OCI-LY1 (cell line): ENCODE results near the gene EXOC7.

Experiments
- EZH2 ChIP-seq: fragments of 200-600 bp; sonication (generic), shearing (Covaris generic); IDR thresholded peaks from 2 replicates; pipeline ENCODE4 v1.8.0; 2017; ENCODE audit warnings: borderline replicate concordance, mixed run types, mild to moderate bottlenecking, antibody characterized with exemption, low read length, moderate library complexity, mixed read lengths
- TF ChIP-seq, protein P1 (sequence below): fragments of 200-600 bp; sonication (generic), shearing (Covaris generic); IDR thresholded peaks from 2 replicates; pipeline ENCODE4 v1.5.1; 2017; ENCODE audit warnings: mild to moderate bottlenecking, antibody characterized with exemption, low read length, moderate library complexity, mixed read lengths

- TF ChIP-seq, protein P1, sequence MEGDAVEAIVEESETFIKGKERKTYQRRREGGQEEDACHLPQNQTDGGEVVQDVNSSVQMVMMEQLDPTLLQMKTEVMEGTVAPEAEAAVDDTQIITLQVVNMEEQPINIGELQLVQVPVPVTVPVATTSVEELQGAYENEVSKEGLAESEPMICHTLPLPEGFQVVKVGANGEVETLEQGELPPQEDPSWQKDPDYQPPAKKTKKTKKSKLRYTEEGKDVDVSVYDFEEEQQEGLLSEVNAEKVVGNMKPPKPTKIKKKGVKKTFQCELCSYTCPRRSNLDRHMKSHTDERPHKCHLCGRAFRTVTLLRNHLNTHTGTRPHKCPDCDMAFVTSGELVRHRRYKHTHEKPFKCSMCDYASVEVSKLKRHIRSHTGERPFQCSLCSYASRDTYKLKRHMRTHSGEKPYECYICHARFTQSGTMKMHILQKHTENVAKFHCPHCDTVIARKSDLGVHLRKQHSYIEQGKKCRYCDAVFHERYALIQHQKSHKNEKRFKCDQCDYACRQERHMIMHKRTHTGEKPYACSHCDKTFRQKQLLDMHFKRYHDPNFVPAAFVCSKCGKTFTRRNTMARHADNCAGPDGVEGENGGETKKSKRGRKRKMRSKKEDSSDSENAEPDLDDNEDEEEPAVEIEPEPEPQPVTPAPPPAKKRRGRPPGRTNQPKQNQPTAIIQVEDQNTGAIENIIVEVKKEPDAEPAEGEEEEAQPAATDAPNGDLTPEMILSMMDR = no peak
- TF ChIP-seq EZH2 = no peak
These were observed 64.5 kb downstream of the EXOC7 start for GRCh38 chr17:76039121-76039520.
